K562 (cell line): Measurements from ENCODE around the gene MPZL3. TPM values are rescaled to one million over a fixed set of nuclear protein-coding genes. Genes with fewer than 3 reads are reported as not detected.

Experiments
- ATAC-seq: fragments of 200-7000 bp; cut with Tn5 transposase; 3 replicates; pipeline ENCODE4 v1.9.1; 2020; ENCODE audit warnings: moderate library complexity
- BruUV-seq: library from RNA; stranded (reverse); fragments of 400-500 nt; replicated peaks from 2 replicates; lab custom pipeline; 2021; lab: Mats Ljungman, UMichigan
- CTCF ChIA-PET: fragments of 300-600 bp; formaldehyde crosslinking; extraction: SDS; loops from one replicate; lab custom pipeline; 2021; ENCODE audit warnings: low intra/inter-chr PET ratio; lab: Yijun Ruan, JAX
- POLR2A ChIA-PET: fragments of 300-600, 350-650 bp; sonication (Branson Sonifier 250); formaldehyde crosslinking; extraction: SDS; loops from one replicate; lab custom pipeline; 2021; ENCODE audit warnings: antibody characterized with exemption, inconsistent platforms; lab: Yijun Ruan, JAX
- DNase-seq, 4 experiments: peaks; one replicate each; pipeline versions ENCODE4 v3.0.0 to v3.0.0-alpha.2; 2011 to 2018; ENCODE audit warnings: low spot score in 3 of 4, mixed read lengths in 3 of 4; ENCODE audit errors: extremely low read depth in 1 of 4
- FAIRE-seq: peaks from 2 replicates; lab custom pipeline; 2011; peaks lifted over from hg19 to GRCh38; lab: Jason Lieb, UNC
- H2AFZ ChIP-seq: 2 replicates; pipeline ENCODE4 v1.6.0; 2011; ENCODE audit warnings: low read depth, low read length, control low read depth, inconsistent platforms
- H3K27ac ChIP-seq: fragments of 200-600 bp; 3 replicates; pipeline ENCODE4 v1.8.0; 2011; ENCODE audit warnings: low read depth, mild to moderate bottlenecking, control low read depth, inconsistent platforms, low read length, moderate library complexity, mixed read lengths; ENCODE audit errors: extremely low read depth
- H3K27me3 ChIP-seq, 2 experiments: fragments of 300-600 bp in 1 of 2; 2 replicates in 1 of 2; 3 replicates in 1 of 2; pipeline versions ENCODE4 v1.6.0 to v1.8.0; 2011; ENCODE audit warnings: inconsistent platforms in 2 of 2, low read length in 2 of 2, mild to moderate bottlenecking in 1 of 2, mixed read lengths in 1 of 2, moderate library complexity in 1 of 2; ENCODE audit not compliant: control insufficient read depth in 2 of 2, insufficient read depth in 2 of 2
- H3K36me3 ChIP-seq: fragments of 300-600 bp; 3 replicates; pipeline ENCODE4 v1.8.0; 2011; ENCODE audit warnings: mild to moderate bottlenecking, low read length, inconsistent platforms; ENCODE audit not compliant: control insufficient read depth, insufficient read depth
- H3K4me1 ChIP-seq, 2 experiments: fragments of 200-600 bp in 1 of 2; replicated peaks in 1 of 2; 2 replicates in 1 of 2; 3 replicates in 1 of 2; pipeline versions ENCODE4 v1.5.1 to v1.8.0; 2011; ENCODE audit warnings: inconsistent platforms in 2 of 2, low read length in 2 of 2, mild to moderate bottlenecking in 1 of 2, mixed read lengths in 1 of 2, moderate library complexity in 1 of 2; ENCODE audit not compliant: control insufficient read depth in 2 of 2, insufficient read depth in 2 of 2
- H3K4me2 ChIP-seq: 2 replicates; pipeline ENCODE4 v1.6.1; 2011; ENCODE audit warnings: low read length, control low read depth, inconsistent platforms, mixed read lengths; ENCODE audit not compliant: insufficient read depth
- H3K4me3 ChIP-seq: fragments of 200-600 bp; sonication (generic), shearing (Covaris generic); 2 replicates; pipeline ENCODE4 v1.5.1; 2016; ENCODE audit warnings: control low read depth, inconsistent platforms
- H3K79me2 ChIP-seq: fragments of 200-600 bp; 3 replicates; pipeline ENCODE4 v1.8.0; 2011; ENCODE audit warnings: low read length, inconsistent platforms; ENCODE audit not compliant: control insufficient read depth, insufficient read depth
- H3K9ac ChIP-seq, 2 experiments: 2 replicates each; pipeline versions ENCODE4 v1.6.0 to v1.6.1; 2011; ENCODE audit warnings: low read depth in 2 of 2, low read length in 2 of 2, control low read depth in 1 of 2, inconsistent platforms in 1 of 2, mild to moderate bottlenecking in 1 of 2, mixed read lengths in 1 of 2; ENCODE audit not compliant: insufficient read depth in 1 of 2
- H3K9me1 ChIP-seq: one replicate; pipeline ENCODE4 v1.6.0; 2011; ENCODE audit warnings: inconsistent platforms, mild to moderate bottlenecking, low read length, moderate library complexity; ENCODE audit not compliant: control insufficient read depth, insufficient read depth
- H3K9me3 ChIP-seq: replicated peaks from 2 replicates; pipeline ENCODE4 v1.5.1; 2011; ENCODE audit warnings: low read depth, low read length, inconsistent platforms; ENCODE audit not compliant: control insufficient read depth, insufficient read depth
- H4K20me1 ChIP-seq: replicated peaks from 2 replicates; pipeline ENCODE4 v1.6.1; 2011; ENCODE audit warnings: low read length, inconsistent platforms, mixed read lengths; ENCODE audit not compliant: control insufficient read depth, insufficient read depth
- ATF1 ChIP-seq, 2 experiments: fragments of 450-650 bp in 1 of 2; IDR thresholded peaks; 2 replicates each; pipeline ENCODE4 v1.6.1; 2016; ENCODE audit warnings: missing compliant biosample characterization in 1 of 2, missing genetic modification characterization in 1 of 2
- BMI1 ChIP-seq: fragments of 150-350 bp; IDR thresholded peaks from 2 replicates; pipeline ENCODE4 v1.6.1; 2014; ENCODE audit warnings: low read length
- EWSR1 ChIP-seq: fragments of 450-650 bp; IDR thresholded peaks from 2 replicates; pipeline ENCODE4 v1.6.1; 2018; ENCODE audit warnings: borderline replicate concordance, mild to moderate bottlenecking, low read depth, moderate library complexity; ENCODE audit not compliant: partially characterized antibody
- FOXJ3 ChIP-seq: sonication (generic); formaldehyde crosslinking; IDR thresholded peaks from 2 replicates; pipeline ENCODE4 v1.4.0; 2020; ENCODE audit warnings: mild to moderate bottlenecking, missing genetic modification reagents
- NR2C2 ChIP-seq, 2 experiments: fragments of 200-800 bp in 1 of 2; sonication (Bioruptor generic) in 1 of 2; sonication (generic) in 1 of 2; formaldehyde crosslinking in 1 of 2; IDR thresholded peaks; 2 replicates each; pipeline versions ENCODE4 v1.6.1 to v1.8.0; 2016 to 2022; ENCODE audit warnings: mild to moderate bottlenecking in 1 of 2, missing compliant biosample characterization in 1 of 2, missing genetic modification characterization in 1 of 2, missing genetic modification reagents in 1 of 2
- SMARCE1 ChIP-seq: fragments of 450-650 bp; IDR thresholded peaks from 2 replicates; pipeline ENCODE4 v1.7.1; 2016; ENCODE audit warnings: mild to moderate bottlenecking
- TAF7 ChIP-seq: fragments of 450-650 bp; IDR thresholded peaks from 2 replicates; pipeline ENCODE4 v1.6.1; 2016; ENCODE audit warnings: missing genetic modification characterization, missing compliant biosample characterization
- ZFPM2 ChIP-seq: fragments of 250-450 bp; sonication (Bioruptor Pico); IDR thresholded peaks from 2 replicates; pipeline ENCODE4 v1.5.1; 2022; ENCODE audit warnings: mild to moderate bottlenecking
- ZNF695 ChIP-seq: fragments of 450-650 bp; formaldehyde crosslinking; IDR thresholded peaks from 2 replicates; pipeline ENCODE4 v1.4.0; 2020; ENCODE audit warnings: mild to moderate bottlenecking, moderate library complexity
- WGBS: fragments of 100-300 bp; shearing (Covaris generic); methylation state at CpG from one replicate; pipeline ENCODE4 v1.1.6; 2016; ENCODE audit warnings: low coverage, mixed read lengths; ENCODE audit not compliant: insufficient coverage; ENCODE audit errors: missing lambda C conversion rate; 5-methylcytosine and 5-hydroxymethylcytosine counted together
- in situ Hi-C: fragments of 300-500 bp; cut with MboI; formaldehyde crosslinking; loops from 4 replicates; pipeline ENCODE4 v1.15.0; 2018; ENCODE audit warnings: inconsistent platforms, mixed read lengths
- intact Hi-C: fragments of 100-400 bp; cut with micrococcal nuclease; formaldehyde crosslinking; loops from 2 replicates; pipeline ENCODE4 v1.14.2; 2022
- polyA plus RNA-seq, 8 experiments: library from polyadenylated mRNA; depleted of rRNA in 4 of 8; stranded (reverse) in 5 of 8; unstranded in 3 of 8; fragments of >200 nt; fragmentation: Nextera tagmentation in 2 of 8; fragmentation: Illumina TruSeq in 1 of 8; extraction: Ambion mirVana in 2 of 8; extraction: Trizol in 1 of 8; gene quantifications; 2 replicates each; pipeline versions ENCODE4 v1.2.1 to v1.2.3, GENCODE V29; 2011 to 2014; ENCODE audit warnings: inconsistent platforms in 1 of 8, missing spikeins in 1 of 8
- total RNA-seq, 7 experiments: library from RNA; depleted of rRNA in 6 of 7; stranded (reverse); fragments of >200 nt in 6 of 7; fragmentation: Illumina TruSeq in 2 of 7; extraction: Trizol in 2 of 7; gene quantifications; 2 replicates each; pipeline versions ENCODE4 v1.2.1 to v1.2.3, GENCODE V29; 2011 to 2021; ENCODE audit warnings: low replicate concordance in 1 of 7
- TF ChIP-seq, protein P1 (sequence below), 2 experiments: IDR thresholded peaks; 2 replicates each; pipeline ENCODE4 v1.6.1; 2012; ENCODE audit warnings: improper control_type of control experiment in 2 of 2, low read depth in 2 of 2, low read length in 2 of 2, borderline replicate concordance in 1 of 2
- TF ChIP-seq, protein P2 (sequence below): sonication (generic); IDR thresholded peaks from 2 replicates; pipeline ENCODE4 v1.6.1; 2016
- TF ChIP-seq, protein P3 (sequence below): fragments of 250-450 bp; sonication (Bioruptor Pico); IDR thresholded peaks from 2 replicates; pipeline ENCODE4 v1.9.0; 2021; ENCODE audit warnings: mild to moderate bottlenecking, inconsistent platforms
- TF ChIP-seq, protein P4 (sequence below): fragments of 250-450 bp; sonication (Bioruptor Pico); IDR thresholded peaks from 2 replicates; pipeline ENCODE4 v1.8.0; 2021; ENCODE audit warnings: mild to moderate bottlenecking, moderate library complexity

MPZL3 gene
- total and polyA plus RNA-seq, 9 of the 15 experiments (the other 6 are each of a cell fraction or from before 2014, with no cell fraction given) = 0.97 to 2.9 (median 1.6) TPM

DNA sequence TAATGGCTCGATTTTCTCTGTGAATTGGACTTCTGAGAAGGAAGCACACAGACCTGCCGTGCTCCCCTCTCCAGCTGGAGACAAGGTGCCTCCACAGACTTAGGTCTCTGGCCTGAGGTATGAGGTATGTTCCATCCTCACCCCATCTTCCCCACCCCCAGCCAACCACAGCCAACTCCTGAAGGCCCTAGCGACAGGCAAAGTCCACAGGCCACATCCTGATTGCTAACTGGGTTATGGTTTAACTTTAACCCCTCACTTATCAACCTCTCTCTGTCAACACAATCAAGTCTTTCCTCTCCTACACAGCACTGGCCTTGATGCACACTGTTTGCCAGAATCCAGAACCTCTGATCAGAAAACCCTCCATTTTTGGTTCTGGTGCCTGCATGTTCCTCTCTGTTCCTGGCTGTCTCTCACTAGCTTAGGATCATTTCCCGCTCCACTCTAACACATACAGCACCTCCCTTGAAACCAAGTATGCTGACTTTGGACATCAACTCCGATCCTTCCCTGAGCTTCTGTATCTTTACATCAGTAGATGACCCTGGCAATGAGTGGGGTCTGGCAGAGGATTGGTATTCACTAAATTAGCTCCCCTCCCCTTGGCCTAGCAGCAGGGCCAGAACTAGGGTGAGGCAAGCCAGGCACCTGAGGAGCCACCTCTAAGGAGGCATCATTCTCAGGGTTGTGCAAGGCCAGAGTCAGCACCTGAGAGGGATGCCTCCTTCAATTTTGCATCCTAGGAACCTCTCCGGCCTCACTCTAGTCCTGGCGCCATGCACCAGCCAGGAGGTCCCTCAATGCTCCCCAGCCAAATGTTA, 49.4 kb downstream of the MPZL3 start:
- no peaks in the 10 kb centered on the region for H4K20me1 ChIP-seq
- H3K9me3 ChIP-seq = no peaks in the 10 kb centered on the region
- no peak overlapping the region for H3K27ac ChIP-seq
- no peaks in the 10 kb centered on the region for H3K36me3 ChIP-seq
- ATAC-seq (no peak), FAIRE-seq (no peak), DNase-seq (no peak)
- 0 out of 5 replicates have a peak, but pooled peaks cover 0 to 3% of the 10 kb centered on the region in 2 experiments for H3K4me1 ChIP-seq
- intact Hi-C loops = loop anchor here (5.0 kb wide), 1 partner anchor 54 kb away; no protein-coding TSS in a partner anchor
- WGBS = 9% methylated on average over 7 of the region's 7 CpGs
- no peak overlapping the region for H3K4me3 ChIP-seq
- in situ Hi-C loops = no loop called here
- no TSS peak for BruUV-seq
- H3K9ac ChIP-seq = no peak overlapping the region
- CTCF ChIA-PET = no interaction called here
- H2AFZ ChIP-seq = no peak overlapping the region
- H3K4me2 ChIP-seq = no peak overlapping the region
- no peaks in the 10 kb centered on the region for H3K79me2 ChIP-seq
- peaks cover 0 to 23% of the 10 kb centered on the region in 2 experiments; a peak in 3 of 5 replicates for H3K27me3 ChIP-seq
- POLR2A ChIA-PET = interaction anchor here (1.3 kb wide), 1 partner anchor 9 kb away, joined by 3 read pairs; no protein-coding TSS in a partner anchor
- no peaks in the 10 kb centered on the region for H3K9me1 ChIP-seq
- TF ChIP-seq TAF7 (tag) (no peak), ZFPM2 (no peak), SMARCE1 (no peak), NR2C2 (CRISPR knock-in tag; IDR thresholded peaks at IDR 0.05) (no peak), NR2C2 (tag; IDR thresholded peaks at IDR 0.05) (peak; percentile 49; the same call in 1 of the 2 replicates), BMI1 (no peak), FOXJ3 (CRISPR knock-in tag) (no peak), EWSR1 (no peak), ZNF695 (no peak), ATF1 (CRISPR knock-in tag; IDR thresholded peaks at IDR 0.05) (no peak), ATF1 (tag; IDR thresholded peaks at IDR 0.05) (no peak)
- TF ChIP-seq, protein P1, sequence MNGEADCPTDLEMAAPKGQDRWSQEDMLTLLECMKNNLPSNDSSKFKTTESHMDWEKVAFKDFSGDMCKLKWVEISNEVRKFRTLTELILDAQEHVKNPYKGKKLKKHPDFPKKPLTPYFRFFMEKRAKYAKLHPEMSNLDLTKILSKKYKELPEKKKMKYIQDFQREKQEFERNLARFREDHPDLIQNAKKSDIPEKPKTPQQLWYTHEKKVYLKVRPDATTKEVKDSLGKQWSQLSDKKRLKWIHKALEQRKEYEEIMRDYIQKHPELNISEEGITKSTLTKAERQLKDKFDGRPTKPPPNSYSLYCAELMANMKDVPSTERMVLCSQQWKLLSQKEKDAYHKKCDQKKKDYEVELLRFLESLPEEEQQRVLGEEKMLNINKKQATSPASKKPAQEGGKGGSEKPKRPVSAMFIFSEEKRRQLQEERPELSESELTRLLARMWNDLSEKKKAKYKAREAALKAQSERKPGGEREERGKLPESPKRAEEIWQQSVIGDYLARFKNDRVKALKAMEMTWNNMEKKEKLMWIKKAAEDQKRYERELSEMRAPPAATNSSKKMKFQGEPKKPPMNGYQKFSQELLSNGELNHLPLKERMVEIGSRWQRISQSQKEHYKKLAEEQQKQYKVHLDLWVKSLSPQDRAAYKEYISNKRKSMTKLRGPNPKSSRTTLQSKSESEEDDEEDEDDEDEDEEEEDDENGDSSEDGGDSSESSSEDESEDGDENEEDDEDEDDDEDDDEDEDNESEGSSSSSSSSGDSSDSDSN (IDR thresholded peaks at IDR 0.05; ENCODE audit: borderline replicate concordance in 1 of 2, low read depth in 2 of 2, low read length in 2 of 2) = no peak
- TF ChIP-seq, protein P2, sequence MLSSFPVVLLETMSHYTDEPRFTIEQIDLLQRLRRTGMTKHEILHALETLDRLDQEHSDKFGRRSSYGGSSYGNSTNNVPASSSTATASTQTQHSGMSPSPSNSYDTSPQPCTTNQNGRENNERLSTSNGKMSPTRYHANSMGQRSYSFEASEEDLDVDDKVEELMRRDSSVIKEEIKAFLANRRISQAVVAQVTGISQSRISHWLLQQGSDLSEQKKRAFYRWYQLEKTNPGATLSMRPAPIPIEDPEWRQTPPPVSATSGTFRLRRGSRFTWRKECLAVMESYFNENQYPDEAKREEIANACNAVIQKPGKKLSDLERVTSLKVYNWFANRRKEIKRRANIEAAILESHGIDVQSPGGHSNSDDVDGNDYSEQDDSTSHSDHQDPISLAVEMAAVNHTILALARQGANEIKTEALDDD = peak; percentile 78
- TF ChIP-seq, protein P3, sequence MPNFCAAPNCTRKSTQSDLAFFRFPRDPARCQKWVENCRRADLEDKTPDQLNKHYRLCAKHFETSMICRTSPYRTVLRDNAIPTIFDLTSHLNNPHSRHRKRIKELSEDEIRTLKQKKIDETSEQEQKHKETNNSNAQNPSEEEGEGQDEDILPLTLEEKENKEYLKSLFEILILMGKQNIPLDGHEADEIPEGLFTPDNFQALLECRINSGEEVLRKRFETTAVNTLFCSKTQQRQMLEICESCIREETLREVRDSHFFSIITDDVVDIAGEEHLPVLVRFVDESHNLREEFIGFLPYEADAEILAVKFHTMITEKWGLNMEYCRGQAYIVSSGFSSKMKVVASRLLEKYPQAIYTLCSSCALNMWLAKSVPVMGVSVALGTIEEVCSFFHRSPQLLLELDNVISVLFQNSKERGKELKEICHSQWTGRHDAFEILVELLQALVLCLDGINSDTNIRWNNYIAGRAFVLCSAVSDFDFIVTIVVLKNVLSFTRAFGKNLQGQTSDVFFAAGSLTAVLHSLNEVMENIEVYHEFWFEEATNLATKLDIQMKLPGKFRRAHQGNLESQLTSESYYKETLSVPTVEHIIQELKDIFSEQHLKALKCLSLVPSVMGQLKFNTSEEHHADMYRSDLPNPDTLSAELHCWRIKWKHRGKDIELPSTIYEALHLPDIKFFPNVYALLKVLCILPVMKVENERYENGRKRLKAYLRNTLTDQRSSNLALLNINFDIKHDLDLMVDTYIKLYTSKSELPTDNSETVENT (CRISPR knock-in tag) = no peak
- TF ChIP-seq, protein P4, sequence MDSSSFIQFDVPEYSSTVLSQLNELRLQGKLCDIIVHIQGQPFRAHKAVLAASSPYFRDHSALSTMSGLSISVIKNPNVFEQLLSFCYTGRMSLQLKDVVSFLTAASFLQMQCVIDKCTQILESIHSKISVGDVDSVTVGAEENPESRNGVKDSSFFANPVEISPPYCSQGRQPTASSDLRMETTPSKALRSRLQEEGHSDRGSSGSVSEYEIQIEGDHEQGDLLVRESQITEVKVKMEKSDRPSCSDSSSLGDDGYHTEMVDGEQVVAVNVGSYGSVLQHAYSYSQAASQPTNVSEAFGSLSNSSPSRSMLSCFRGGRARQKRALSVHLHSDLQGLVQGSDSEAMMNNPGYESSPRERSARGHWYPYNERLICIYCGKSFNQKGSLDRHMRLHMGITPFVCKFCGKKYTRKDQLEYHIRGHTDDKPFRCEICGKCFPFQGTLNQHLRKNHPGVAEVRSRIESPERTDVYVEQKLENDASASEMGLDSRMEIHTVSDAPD (CRISPR knock-in tag) = no peak
